Common myeloid progenitor, CD34-positive (primary cell): ENCODE data around the gene NTRK3.

Source experiments
- CTCF ChIA-PET: fragments of 350-600 bp; sonication (Branson Sonifier 250); formaldehyde crosslinking; loops from one replicate; lab custom pipeline; 2021; ENCODE audit warnings: antibody characterized with exemption; lab: Charles Lee
- POLR2A ChIA-PET: fragments of 350-600 bp; sonication (Branson Sonifier 250); formaldehyde crosslinking; loops from one replicate; lab custom pipeline; 2021; ENCODE audit warnings: antibody characterized with exemption; lab: Charles Lee
- DNase-seq, 3 donors: peaks; one replicate each; pipeline versions ENCODE4 v3.0.0 to v3.0.0-alpha.2; 2013
- H3K27ac ChIP-seq, 2 experiments: 1 replicate in 1 of 2; 2 replicates in 1 of 2; pipeline ENCODE4 v1.7.0; 2013; ENCODE audit warnings: inconsistent platforms in 2 of 2, low read length in 2 of 2, mild to moderate bottlenecking in 2 of 2, low read depth in 1 of 2, moderate library complexity in 1 of 2; ENCODE audit not compliant: severe bottlenecking in 2 of 2, insufficient read depth in 1 of 2, poor library complexity in 1 of 2
- H3K27me3 ChIP-seq, 5 experiments: replicated peaks in 2 of 5; 1 replicate in 3 of 5; 2 replicates in 2 of 5; pipeline versions ENCODE4 v1.6.1 to v1.7.0; 2013; ENCODE audit warnings: low read length in 4 of 5, mild to moderate bottlenecking in 2 of 5, moderate library complexity in 2 of 5, inconsistent platforms in 1 of 5; ENCODE audit not compliant: insufficient read depth in 5 of 5, control insufficient read depth in 4 of 5
- H3K36me3 ChIP-seq, 4 experiments: 1 replicate in 2 of 4; 2 replicates in 2 of 4; pipeline versions ENCODE4 v1.6.1 to v1.7.0; 2013; ENCODE audit warnings: low read length in 3 of 4, control low read depth in 1 of 4, mild to moderate bottlenecking in 1 of 4; ENCODE audit not compliant: control insufficient read depth in 4 of 4, insufficient read depth in 4 of 4
- H3K4me1 ChIP-seq, 4 experiments: 1 replicate in 3 of 4; 2 replicates in 1 of 4; pipeline versions ENCODE4 v1.6.1 to v1.7.1; 2013; ENCODE audit warnings: low read length in 3 of 4, mild to moderate bottlenecking in 3 of 4, control low read depth in 1 of 4, inconsistent platforms in 1 of 4, moderate library complexity in 1 of 4; ENCODE audit not compliant: control insufficient read depth in 4 of 4, insufficient read depth in 4 of 4; ENCODE audit errors: control extremely low read depth in 1 of 4
- H3K4me3 ChIP-seq, 7 experiments: 1 replicate in 4 of 7; 2 replicates in 3 of 7; pipeline versions ENCODE4 v1.5.1 to v1.7.0; 2013; ENCODE audit warnings: mild to moderate bottlenecking in 7 of 7, low read length in 6 of 7, moderate library complexity in 6 of 7, inconsistent platforms in 2 of 7, low read depth in 2 of 7, control low read depth in 1 of 7; ENCODE audit not compliant: insufficient read depth in 4 of 7, control insufficient read depth in 1 of 7; ENCODE audit errors: extremely low read depth in 1 of 7
- H3K9me3 ChIP-seq, 5 experiments: 1 replicate in 4 of 5; 2 replicates in 1 of 5; pipeline versions ENCODE4 v1.6.1 to v1.7.1; 2013; ENCODE audit warnings: low read length in 4 of 5, mild to moderate bottlenecking in 2 of 5, inconsistent platforms in 1 of 5, low read depth in 1 of 5, moderate library complexity in 1 of 5; ENCODE audit not compliant: control insufficient read depth in 4 of 5, insufficient read depth in 2 of 5; ENCODE audit errors: control extremely low read depth in 1 of 5
- WGBS: methylation state at CpG from one replicate; pipeline ENCODE4 v1.1.5; 2013; ENCODE audit not compliant: insufficient coverage; 5-methylcytosine and 5-hydroxymethylcytosine counted together

The NTRK3 gene

DNA sequence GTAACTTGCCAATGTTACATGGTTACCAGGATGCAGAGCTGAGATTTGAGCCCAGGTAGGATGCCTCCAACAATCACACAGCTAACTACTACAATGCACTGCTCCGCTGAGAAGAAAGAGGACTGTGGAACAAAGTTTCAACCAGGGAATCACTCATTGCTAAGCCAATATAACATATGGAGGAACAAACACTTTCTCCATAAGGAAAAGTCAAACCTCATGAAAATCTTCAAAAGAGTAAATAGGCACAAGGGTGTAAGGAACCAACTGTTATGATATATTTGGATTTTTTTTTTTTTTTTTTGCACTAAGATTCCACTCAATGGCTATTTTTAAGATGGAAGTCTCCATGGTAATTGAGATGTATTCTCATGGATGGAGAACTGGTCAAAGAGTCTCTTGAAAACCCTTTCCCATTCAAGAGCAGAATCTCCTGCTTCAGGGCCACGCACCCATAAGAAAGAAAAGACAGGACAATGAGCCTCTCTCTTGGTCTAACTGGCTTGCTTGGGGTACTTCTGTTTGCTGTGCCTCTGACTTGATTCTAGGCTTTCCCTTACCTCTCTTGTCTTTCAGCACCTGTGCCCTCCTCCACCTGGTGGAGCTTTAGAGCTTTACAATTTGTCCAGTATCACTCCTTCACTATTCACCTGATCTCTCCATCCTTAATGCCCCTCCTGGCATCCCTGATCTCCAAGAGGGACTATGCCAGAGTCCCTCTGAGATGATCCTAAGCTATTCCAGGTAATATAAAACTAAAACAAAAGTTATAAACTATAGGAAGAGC lies 252.8 kb downstream of the NTRK3 start:
- Histone ChIP-seq H3K9me3 (peaks cover 0 to 18% (median 0%) of the 10 kb centered on the region in 5 experiments), H3K4me3 (no peak overlapping the region), H3K27ac (no peak overlapping the region), H3K36me3 (no peaks in the 10 kb centered on the region), H3K4me1 (no peaks in the 10 kb centered on the region), H3K27me3 (peaks cover 0 to 59% (median 13%) of the 10 kb centered on the region in 5 experiments)
- ChIA-PET POLR2A (no interaction called here), CTCF (no interaction called here)
- no peak for DNase-seq
- 83% methylated on average over 1 of the region's 2 CpGs for WGBS

DNA sequence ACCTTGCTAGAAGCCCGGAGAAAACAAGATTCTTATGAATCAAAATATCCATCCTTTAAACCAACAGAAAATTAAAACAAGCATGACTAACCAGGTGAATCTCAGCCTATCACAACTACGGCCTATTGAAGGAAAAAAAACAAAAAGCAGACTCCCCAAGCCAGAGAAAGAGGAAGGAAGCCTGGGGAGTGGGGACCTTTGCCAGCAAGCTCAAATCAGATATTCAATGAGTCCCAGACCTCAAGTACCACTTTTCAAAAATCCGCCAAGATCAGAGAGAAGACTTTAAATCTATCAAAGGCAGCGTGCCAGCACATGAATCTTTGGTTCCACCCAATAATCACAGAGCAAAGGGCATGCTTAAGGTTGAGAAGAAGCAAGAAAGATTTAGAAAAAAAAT lies 253.8 kb downstream of the NTRK3 start:
- 0% methylated on average over 3 of the region's 4 CpGs for WGBS
- POLR2A ChIA-PET = no interaction called here

DNA sequence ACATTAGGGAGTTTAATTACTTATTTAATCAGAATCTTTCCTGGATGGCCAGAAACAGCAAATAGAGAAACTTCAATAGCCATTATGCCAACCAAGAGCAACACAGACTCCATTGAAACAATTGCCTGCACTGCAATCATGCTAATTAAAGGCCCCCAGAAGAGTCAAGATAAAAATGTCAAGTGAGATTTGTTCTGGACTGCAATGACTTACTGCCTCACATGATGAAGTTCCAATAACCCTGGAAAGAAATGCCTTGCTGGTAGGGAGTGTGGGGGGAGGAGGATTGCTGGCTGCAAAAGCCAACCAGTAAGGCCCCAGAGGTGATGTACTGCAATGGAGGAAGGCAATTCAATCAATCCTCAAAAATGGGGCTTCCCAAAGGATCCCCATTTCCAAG lies 257.9 kb downstream of the NTRK3 start:
- POLR2A ChIA-PET = no interaction called here
- H3K4me3 ChIP-seq = no peak overlapping the region
- H3K27ac ChIP-seq = no peak overlapping the region
- no peaks in the 10 kb centered on the region for H3K4me1 ChIP-seq
- DNase-seq = no peak
- CTCF ChIA-PET = no interaction called here
- H3K9me3 ChIP-seq = peaks cover 0 to 18% (median 0%) of the 10 kb centered on the region in 5 experiments
- H3K36me3 ChIP-seq = no peaks in the 10 kb centered on the region
- peaks cover 0 to 31% (median 11%) of the 10 kb centered on the region in 5 experiments for H3K27me3 ChIP-seq

More for the DNA sequence above, 253.8 kb downstream of the NTRK3 start:
- H3K9me3 ChIP-seq = peaks cover 0 to 18% (median 0%) of the 10 kb centered on the region in 5 experiments
- H3K27ac ChIP-seq = no peak overlapping the region
- CTCF ChIA-PET = no interaction called here
- no peaks in the 10 kb centered on the region for H3K36me3 ChIP-seq
- H3K27me3 ChIP-seq = peaks cover 0 to 57% (median 19%) of the 10 kb centered on the region in 5 experiments
- peak; percentile 17 to 52 (median 50) for DNase-seq
- no peak overlapping the region for H3K4me3 ChIP-seq
- no peaks in the 10 kb centered on the region for H3K4me1 ChIP-seq

DNA sequence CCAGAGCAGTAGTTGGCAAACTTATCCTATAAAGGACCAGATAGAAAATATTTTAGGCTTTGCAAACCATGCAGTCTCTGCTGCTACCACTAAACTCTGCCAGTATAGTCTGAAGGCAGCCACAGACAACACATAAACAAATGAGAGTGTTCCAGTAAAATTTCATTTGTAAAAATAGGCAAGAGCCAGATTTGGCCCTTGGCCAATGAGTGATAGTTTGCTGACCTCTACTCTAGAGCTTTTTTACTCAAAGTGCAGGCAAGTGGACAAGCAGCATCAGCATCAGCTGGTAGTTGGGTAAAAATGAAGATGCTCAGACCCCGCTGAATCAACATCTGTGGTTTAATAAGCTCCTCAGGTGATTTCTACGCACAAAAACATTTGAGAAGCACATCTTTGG lies 269.8 kb downstream of the NTRK3 start:
- Histone ChIP-seq H3K9me3 (no peaks in the 10 kb centered on the region), H3K4me3 (no peak overlapping the region), H3K27me3 (peaks cover 0 to 2% (median 2%) of the 10 kb centered on the region in 5 experiments), H3K27ac (no peak overlapping the region), H3K36me3 (no peaks in the 10 kb centered on the region), H3K4me1 (no peaks in the 10 kb centered on the region)
- WGBS = 100% methylated on average over 1 of the region's 2 CpGs
- ChIA-PET CTCF (no interaction called here), POLR2A (no interaction called here)
- no peak for DNase-seq

DNA sequence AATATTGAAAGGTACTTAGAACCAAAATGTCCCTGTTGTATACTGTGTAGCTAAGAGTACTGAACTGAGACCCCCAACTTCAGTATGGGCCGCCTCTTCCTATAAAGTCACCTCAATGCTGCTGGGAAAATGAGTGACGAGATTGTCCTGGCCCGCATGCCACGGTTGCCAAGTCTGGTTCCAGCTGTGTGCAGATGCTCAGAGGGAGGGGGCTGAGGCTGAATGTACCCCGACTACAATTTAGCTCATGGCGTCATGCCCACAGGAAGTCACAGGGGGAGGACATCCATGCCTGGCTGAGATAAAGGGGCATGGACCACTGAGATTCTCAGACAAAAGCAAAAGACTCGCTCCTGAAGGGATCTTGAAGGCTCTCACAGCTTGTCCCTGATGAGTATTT lies 271.1 kb downstream of the NTRK3 start:
- Histone ChIP-seq H3K27me3 (peaks cover 0 to 2% (median 2%) of the 10 kb centered on the region in 5 experiments), H3K9me3 (no peaks in the 10 kb centered on the region), H3K36me3 (no peaks in the 10 kb centered on the region), H3K4me1 (no peaks in the 10 kb centered on the region), H3K4me3 (no peak overlapping the region), H3K27ac (no peak overlapping the region)
- WGBS = 71% methylated on average over 7 of the region's 7 CpGs
- no peak for DNase-seq
- CTCF ChIA-PET = interaction anchor here (1.1 kb wide), 1 partner anchor 10 kb away, joined by 3 read pairs; no protein-coding TSS in a partner anchor
- POLR2A ChIA-PET = no interaction called here

DNA sequence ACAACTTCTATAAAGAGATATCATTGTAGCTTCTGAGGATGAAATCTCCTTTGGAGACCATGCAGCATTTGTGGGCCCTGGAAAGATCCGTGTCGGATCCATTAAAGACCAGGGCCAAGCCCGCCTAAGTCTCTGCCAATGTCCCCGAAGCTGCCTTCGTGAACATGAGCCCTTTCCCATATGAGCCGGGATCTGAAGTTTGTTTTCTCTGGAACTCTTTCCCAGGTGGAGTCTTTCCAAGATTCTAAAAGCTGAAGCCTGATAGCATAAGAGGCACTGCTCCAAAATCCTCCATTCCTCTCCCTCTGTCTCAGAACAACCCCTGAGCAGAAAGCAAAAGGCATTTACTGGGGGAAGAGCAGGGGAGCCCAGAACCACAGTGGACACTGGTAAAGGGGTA lies 274.6 kb downstream of the NTRK3 start:
- Histone ChIP-seq H3K36me3 (no peaks in the 10 kb centered on the region), H3K9me3 (no peaks in the 10 kb centered on the region), H3K27ac (no peak overlapping the region), H3K27me3 (peaks cover 0 to 2% (median 2%) of the 10 kb centered on the region in 5 experiments), H3K4me3 (no peak overlapping the region), H3K4me1 (no peaks in the 10 kb centered on the region)
- WGBS = 98% methylated on average over 6 of the region's 6 CpGs
- CTCF ChIA-PET = interaction anchor here (0.6 kb wide), 1 partner anchor 9 kb away, joined by 3 read pairs; no protein-coding TSS in a partner anchor
- no peak for DNase-seq
- POLR2A ChIA-PET = no interaction called here

DNA sequence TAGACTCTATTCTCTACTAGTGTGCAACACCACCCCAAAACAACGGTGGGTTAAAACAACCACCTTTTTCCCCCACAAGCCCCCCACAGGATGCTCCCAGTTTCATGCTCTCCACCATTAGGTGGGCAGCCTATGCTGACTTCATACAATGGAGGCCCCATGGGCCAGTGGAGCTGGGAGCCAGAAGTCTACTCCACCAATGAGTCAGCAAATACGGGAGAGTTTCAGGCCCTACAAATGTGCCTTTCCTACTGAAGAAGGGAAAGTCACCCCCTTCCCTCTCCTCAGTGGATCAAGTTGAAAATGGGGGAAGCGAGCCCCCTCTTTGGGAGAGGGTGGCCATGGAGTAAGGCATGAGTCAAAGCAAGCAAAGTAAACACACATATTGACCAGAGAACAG lies 278.6 kb downstream of the NTRK3 start:
- Histone ChIP-seq H3K4me1 (no peaks in the 10 kb centered on the region), H3K4me3 (no peak overlapping the region), H3K27ac (no peak overlapping the region), H3K27me3 (peaks cover 0 to 2% (median 0%) of the 10 kb centered on the region in 5 experiments), H3K36me3 (no peaks in the 10 kb centered on the region), H3K9me3 (no peaks in the 10 kb centered on the region)
- WGBS = 100% methylated on average over 1 of the region's 3 CpGs
- ChIA-PET CTCF (no interaction called here), POLR2A (no interaction called here)
- no peak for DNase-seq
